Measurements from ENCODE around the gene CTNNAL1. TPM values are rescaled to one million over a fixed set of nuclear protein-coding genes. Genes with fewer than 3 reads are reported as not detected.

Gene CTNNAL1
- total RNA-seq, 2 donors from 2014 or later = 98.9 to 120 TPM

DNA sequence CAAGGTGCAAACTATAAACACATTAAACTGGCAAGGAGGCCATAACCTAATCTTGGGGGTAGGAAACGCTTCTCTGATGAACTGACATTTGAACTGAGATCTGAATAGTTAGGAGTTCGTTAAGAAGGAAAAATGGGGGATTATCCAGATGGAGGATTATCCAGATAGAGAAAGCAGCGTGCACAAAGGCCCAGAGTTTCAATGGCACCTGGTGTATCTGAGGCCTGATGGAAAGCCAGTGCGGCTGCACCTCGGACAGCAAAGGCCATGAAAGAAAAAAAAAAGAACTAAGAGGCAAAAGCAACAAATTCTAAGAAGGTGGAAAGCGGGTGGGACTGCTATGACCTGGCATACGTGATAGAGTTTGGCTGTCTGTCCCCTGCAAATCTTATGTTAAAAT, 13.0 kb upstream of the CTNNAL1 start:
- TF ChIP-seq, protein P1, sequence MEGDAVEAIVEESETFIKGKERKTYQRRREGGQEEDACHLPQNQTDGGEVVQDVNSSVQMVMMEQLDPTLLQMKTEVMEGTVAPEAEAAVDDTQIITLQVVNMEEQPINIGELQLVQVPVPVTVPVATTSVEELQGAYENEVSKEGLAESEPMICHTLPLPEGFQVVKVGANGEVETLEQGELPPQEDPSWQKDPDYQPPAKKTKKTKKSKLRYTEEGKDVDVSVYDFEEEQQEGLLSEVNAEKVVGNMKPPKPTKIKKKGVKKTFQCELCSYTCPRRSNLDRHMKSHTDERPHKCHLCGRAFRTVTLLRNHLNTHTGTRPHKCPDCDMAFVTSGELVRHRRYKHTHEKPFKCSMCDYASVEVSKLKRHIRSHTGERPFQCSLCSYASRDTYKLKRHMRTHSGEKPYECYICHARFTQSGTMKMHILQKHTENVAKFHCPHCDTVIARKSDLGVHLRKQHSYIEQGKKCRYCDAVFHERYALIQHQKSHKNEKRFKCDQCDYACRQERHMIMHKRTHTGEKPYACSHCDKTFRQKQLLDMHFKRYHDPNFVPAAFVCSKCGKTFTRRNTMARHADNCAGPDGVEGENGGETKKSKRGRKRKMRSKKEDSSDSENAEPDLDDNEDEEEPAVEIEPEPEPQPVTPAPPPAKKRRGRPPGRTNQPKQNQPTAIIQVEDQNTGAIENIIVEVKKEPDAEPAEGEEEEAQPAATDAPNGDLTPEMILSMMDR (IDR thresholded peaks at IDR 0.05) = no peak
- peaks cover under 1% of the 10 kb centered on the region for H3K36me3 ChIP-seq
- H3K27ac ChIP-seq = no peak overlapping the region
- no peaks in the 10 kb centered on the region for H3K27me3 ChIP-seq
- no peak overlapping the region for H3K4me3 ChIP-seq
- peaks cover 0 to 38% of the 10 kb centered on the region in 2 donors for H3K4me1 ChIP-seq
- DNase-seq (ENCODE audit: low spot score) = no peak
- no peaks in the 10 kb centered on the region for H3K9me3 ChIP-seq

DNA sequence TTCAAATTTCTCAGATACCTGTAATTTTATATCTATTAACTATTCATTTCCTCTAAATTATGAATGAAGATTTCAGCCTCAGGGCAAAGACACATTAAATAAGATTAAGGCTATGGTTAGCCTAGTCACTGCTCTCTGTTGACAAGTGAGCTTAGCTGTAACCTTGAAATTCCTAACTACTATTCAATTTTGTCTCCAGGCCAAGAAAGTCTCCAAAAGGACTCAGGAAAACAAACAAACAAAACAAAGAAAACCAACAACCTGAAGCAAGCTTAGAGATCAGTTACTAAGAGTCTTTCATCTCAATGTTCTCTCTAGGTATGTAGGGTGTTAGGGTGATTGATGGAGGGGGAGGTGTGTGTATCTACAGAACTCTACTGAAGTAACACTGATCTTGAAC, 9.6 kb upstream of the CTNNAL1 start:
- Histone ChIP-seq H3K9me3 (no peaks in the 10 kb centered on the region), H3K4me1 (peaks cover 0 to 53% of the 10 kb centered on the region in 2 donors), H3K27ac (peak overlapping the region in 1 of 2 donors; percentile 52), H3K4me3 (no peak overlapping the region), H3K36me3 (peaks cover 9% of the 10 kb centered on the region), H3K27me3 (no peaks in the 10 kb centered on the region)
- DNase-seq (ENCODE audit: low spot score) = no peak
- TF ChIP-seq, protein P1 (IDR thresholded peaks at IDR 0.05) = no peak

DNA sequence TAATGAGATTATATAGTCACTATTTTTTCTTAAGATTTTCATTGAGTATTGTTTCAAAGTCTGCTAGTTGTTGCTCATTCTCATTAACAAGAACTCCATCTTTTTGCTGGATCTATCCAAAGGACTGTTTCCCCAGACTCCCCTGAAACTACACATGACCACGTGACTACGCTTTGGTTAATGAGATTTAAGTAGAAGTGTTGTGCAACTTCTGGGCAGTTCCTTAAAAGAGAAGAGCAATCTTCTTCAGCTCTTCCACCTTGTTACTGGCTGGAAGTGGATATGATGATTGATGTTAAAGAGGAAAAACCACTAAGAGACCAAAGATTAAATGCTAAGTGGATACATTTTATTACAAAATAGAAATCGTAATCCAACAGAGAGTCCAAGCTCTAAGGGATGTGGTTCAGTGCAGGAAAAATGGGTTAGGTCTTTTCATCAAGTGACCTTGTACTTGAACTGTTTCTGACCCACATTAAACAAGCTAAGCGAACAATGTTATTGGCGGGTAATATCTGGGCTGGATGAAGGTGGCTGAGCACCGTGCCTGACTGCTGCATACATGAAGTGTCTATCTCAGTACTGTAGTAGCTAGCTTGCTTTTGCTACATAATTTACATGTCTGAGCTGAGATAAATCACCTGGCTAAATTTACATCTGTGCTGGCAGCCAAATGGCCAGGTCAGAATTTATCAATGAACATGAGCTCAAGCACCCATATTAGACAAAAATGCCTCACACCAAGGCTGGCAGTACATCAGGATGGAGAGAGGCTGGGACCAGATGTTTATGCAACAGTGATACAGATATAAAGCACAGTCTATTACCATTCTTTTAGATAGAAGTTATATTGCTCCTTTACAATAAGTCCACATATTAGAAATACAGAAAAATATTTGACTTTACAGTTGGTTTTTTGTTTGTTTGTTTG, 7.5 kb upstream of the CTNNAL1 start:
- H3K27ac ChIP-seq = peak overlapping the region in 1 of 2 donors; percentile 52
- DNase-seq (ENCODE audit: low spot score) = no peak
- H3K27me3 ChIP-seq = no peaks in the 10 kb centered on the region
- TF ChIP-seq, protein P1 (IDR thresholded peaks at IDR 0.05) = no peak
- no peak overlapping the region for H3K4me3 ChIP-seq
- peaks cover 9% of the 10 kb centered on the region for H3K36me3 ChIP-seq
- no peaks in the 10 kb centered on the region for H3K9me3 ChIP-seq
- H3K4me1 ChIP-seq = peaks cover 0 to 47% of the 10 kb centered on the region in 2 donors

DNA sequence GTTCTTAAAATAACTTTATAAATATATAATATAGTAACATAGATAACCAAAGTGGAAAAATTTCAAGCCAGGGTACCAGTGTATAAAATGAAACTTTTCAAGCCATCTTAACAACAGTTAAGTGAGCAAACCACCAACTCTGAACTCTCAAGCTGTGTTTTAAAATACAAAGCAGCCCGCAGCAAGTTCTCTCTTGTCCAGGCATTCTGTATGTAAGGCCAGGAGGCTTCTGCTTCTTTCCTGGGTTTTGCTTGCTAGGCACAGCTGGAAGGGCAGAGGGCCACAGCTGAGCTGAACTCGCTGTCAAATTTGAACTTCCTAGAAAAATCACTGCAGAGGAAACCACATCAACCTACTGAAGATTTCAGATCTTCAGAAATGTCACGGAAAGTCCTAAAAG, 6.8 kb upstream of the CTNNAL1 start:
- TF ChIP-seq, protein P1 (IDR thresholded peaks at IDR 0.05) = no peak
- peaks cover 0 to 47% of the 10 kb centered on the region in 2 donors for H3K4me1 ChIP-seq
- H3K4me3 ChIP-seq = no peak overlapping the region
- H3K27ac ChIP-seq = no peak overlapping the region
- no peak for DNase-seq (ENCODE audit: low spot score)
- no peaks in the 10 kb centered on the region for H3K9me3 ChIP-seq
- peaks cover 9% of the 10 kb centered on the region for H3K36me3 ChIP-seq
- H3K27me3 ChIP-seq = no peaks in the 10 kb centered on the region

DNA sequence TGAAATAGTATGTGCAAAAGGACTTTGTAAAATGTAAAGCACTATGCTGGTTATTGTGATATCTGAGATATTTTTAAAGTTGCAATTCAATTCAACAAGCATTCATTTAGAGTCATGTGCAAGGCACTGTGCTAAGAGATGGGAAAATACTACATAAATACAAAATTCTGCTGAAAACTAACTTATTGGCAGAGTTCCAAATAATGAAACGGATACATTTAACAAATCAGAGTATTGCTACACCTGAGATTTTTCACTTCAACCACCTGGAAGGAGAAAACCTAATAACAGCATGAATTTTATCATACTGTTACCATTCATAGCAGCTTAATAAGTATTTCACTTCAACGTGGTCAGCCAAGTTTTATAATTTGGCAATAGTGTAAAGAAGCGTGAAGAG, 6.1 kb upstream of the CTNNAL1 start:
- DNase-seq (ENCODE audit: low spot score) = no peak
- Histone ChIP-seq H3K4me3 (no peak overlapping the region), H3K4me1 (peaks cover 0 to 53% of the 10 kb centered on the region in 2 donors), H3K27me3 (no peaks in the 10 kb centered on the region), H3K27ac (no peak overlapping the region), H3K36me3 (peaks cover 9% of the 10 kb centered on the region), H3K9me3 (no peaks in the 10 kb centered on the region)
- TF ChIP-seq, protein P1 (IDR thresholded peaks at IDR 0.05) = no peak
